ENCODE results near the gene USP53.
"Not testable (repeated sequence)": the region's sequence is repeated elsewhere in the genome, so short reads cannot be mapped to it uniquely, and the experiment has no call there.

The USP53 gene

GRCh38 chr4:119212234-119212963 lies at the start of gene USP53:
TSS of gene USP53 (plus strand) at chr4:119212713. CDS start at chr4:119239760, 27,047 bp downstream.
- DNase-seq = peak; percentile 98 to 99

- no peak for DNase-seq
Observed at GRCh38 chr4:119165767-119166166, 46.7 kb upstream of the USP53 start.

- no peak for DNase-seq
Observed at GRCh38 chr4:119170195-119170594, 42.3 kb upstream of the USP53 start.

GRCh38 chr4:119172223-119172622 lies 40.3 kb upstream of the USP53 start:
- DNase-seq = no peak

- not testable (repeated sequence) for DNase-seq
Observed at GRCh38 chr4:119173729-119174361, 38.7 kb upstream of the USP53 start.

GRCh38 chr4:119179011-119179410 lies 33.5 kb upstream of the USP53 start:
- DNase-seq = no peak

GRCh38 chr4:119184128-119184527 lies 28.4 kb upstream of the USP53 start:
- DNase-seq = no peak

- DNase-seq = no peak
Observed at GRCh38 chr4:119189638-119190037, 22.9 kb upstream of the USP53 start.

GRCh38 chr4:119190354-119190753 lies 22.2 kb upstream of the USP53 start:
- no peak for DNase-seq

- DNase-seq = no peak
Observed at GRCh38 chr4:119191505-119191904, 21.0 kb upstream of the USP53 start.

- no peak for DNase-seq
Observed at GRCh38 chr4:119197772-119198212, 14.7 kb upstream of the USP53 start.

- DNase-seq = no peak
Observed at GRCh38 chr4:119204916-119205315, 7.6 kb upstream of the USP53 start.

GRCh38 chr4:119205690-119206089 lies 6.8 kb upstream of the USP53 start:
- DNase-seq = no peak

GRCh38 chr4:119206178-119206577 lies 6.3 kb upstream of the USP53 start:
- DNase-seq = no peak

GRCh38 chr4:119207051-119207450 lies 5.5 kb upstream of the USP53 start:
- DNase-seq = no peak

- peak in 1 of 2 donors; percentile 17 for DNase-seq
Observed at GRCh38 chr4:119209077-119209476, 3.4 kb upstream of the USP53 start.

GRCh38 chr4:119209586-119209985 lies 2.9 kb upstream of the USP53 start:
- DNase-seq = no peak

GRCh38 chr4:119210775-119211174 lies 1.7 kb upstream of the USP53 start:
- no peak for DNase-seq

- DNase-seq = no peak
Observed at GRCh38 chr4:119211867-119212233, 663 bp upstream of the USP53 start.

- DNase-seq = peak; percentile 58 to 61
Observed at GRCh38 chr4:119212964-119213606, 572 bp downstream of the USP53 start.

GRCh38 chr4:119218093-119218492 lies 5.6 kb downstream of the USP53 start:
- no peak for DNase-seq

- DNase-seq = no peak
Observed at GRCh38 chr4:119221412-119221811, 8.9 kb downstream of the USP53 start.

GRCh38 chr4:119227690-119228089 lies 15.2 kb downstream of the USP53 start:
- DNase-seq = no peak

- DNase-seq = no peak
Observed at GRCh38 chr4:119228406-119228805, 15.9 kb downstream of the USP53 start.
